HG02623 (cell line): ENCODE results near the gene KIR2DL3.

Experiments
- ATAC-seq: cut with Tn5 transposase; IDR thresholded peaks from one replicate; pipeline ENCODE4 v1.9.1; 2021; ENCODE audit warnings: moderate library complexity; ENCODE audit not compliant: unreplicated experiment

Gene KIR2DL3

GRCh38 chr19:54790711-54791110, 52.4 kb downstream of the KIR2DL3 start:
- ATAC-seq = no peak

GRCh38 chr19:54791476-54791875, 53.2 kb downstream of the KIR2DL3 start:
- no peak for ATAC-seq

- ATAC-seq = no peak
These were observed 54.5 kb downstream of the KIR2DL3 start for GRCh38 chr19:54792814-54793213.

- ATAC-seq = no peak
These were observed 57.4 kb downstream of the KIR2DL3 start for GRCh38 chr19:54795758-54796157.
